BE2C (cell line): ENCODE results near the gene NRL.
A peak's percentile ranks its signal among the peaks of the same experiment; 100 is the strongest.
"Not testable (repeated sequence)": the region's sequence is repeated elsewhere in the genome, so short reads cannot be mapped to it uniquely, and the experiment has no call there.

Source experiments
- DNase-seq: peaks from one replicate; pipeline ENCODE4 v3.0.0-alpha.2; 2020
- H3K27me3 ChIP-seq: fragments of 250-450 bp; sonication (Bioruptor Pico); 2 replicates; pipeline ENCODE4 v1.5.1; 2020; ENCODE audit warnings: mild to moderate bottlenecking
- H3K36me3 ChIP-seq: fragments of 250-450 bp; sonication (Bioruptor Pico); 2 replicates; pipeline ENCODE4 v1.5.1; 2020; ENCODE audit warnings: mild to moderate bottlenecking
- H3K4me1 ChIP-seq: fragments of 250-450 bp; sonication (Bioruptor Pico); 2 replicates; pipeline ENCODE4 v1.5.1; 2020
- H3K4me3 ChIP-seq: 2 replicates; pipeline ENCODE4 v1.5.1; 2011; ENCODE audit warnings: low read depth, low read length
- H3K9me3 ChIP-seq: fragments of 250-450 bp; sonication (Bioruptor Pico); 2 replicates; pipeline ENCODE4 v1.5.1; 2020
- TF ChIP-seq, protein P1 (sequence below): IDR thresholded peaks from 2 replicates; pipeline ENCODE4 v1.5.1; 2012; ENCODE audit warnings: mild to moderate bottlenecking, low read depth, low read length

NRL gene

DNA sequence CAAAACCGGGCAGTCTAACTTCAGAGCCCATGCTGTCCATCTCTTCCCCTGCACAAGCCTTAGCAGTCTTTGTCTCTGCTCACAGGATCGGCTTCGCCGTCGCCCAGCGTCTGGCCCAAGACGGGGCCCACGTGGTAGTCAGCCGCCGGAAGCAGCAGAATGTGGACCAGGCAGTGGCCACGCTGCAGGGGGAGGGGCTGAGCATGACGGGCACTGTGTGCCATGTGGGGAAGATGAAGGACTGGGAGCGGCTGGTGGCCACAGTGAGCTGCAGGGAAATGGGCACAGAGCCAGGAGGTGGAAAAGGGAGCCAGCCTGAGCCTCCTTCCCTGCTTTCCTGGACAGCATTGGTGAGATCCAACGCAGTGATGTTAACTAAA lies 77.1 kb downstream of the NRL start:
- Histone ChIP-seq H3K9me3 (no peaks in the 10 kb centered on the region; the same call in 1 of the 2 replicates), H3K27me3 (no peaks in the 10 kb centered on the region), H3K4me3 (no peak overlapping the region), H3K4me1 (no peaks in the 10 kb centered on the region), H3K36me3 (no peaks in the 10 kb centered on the region)
- peak; percentile 62 for DNase-seq
- TF ChIP-seq, protein P1, sequence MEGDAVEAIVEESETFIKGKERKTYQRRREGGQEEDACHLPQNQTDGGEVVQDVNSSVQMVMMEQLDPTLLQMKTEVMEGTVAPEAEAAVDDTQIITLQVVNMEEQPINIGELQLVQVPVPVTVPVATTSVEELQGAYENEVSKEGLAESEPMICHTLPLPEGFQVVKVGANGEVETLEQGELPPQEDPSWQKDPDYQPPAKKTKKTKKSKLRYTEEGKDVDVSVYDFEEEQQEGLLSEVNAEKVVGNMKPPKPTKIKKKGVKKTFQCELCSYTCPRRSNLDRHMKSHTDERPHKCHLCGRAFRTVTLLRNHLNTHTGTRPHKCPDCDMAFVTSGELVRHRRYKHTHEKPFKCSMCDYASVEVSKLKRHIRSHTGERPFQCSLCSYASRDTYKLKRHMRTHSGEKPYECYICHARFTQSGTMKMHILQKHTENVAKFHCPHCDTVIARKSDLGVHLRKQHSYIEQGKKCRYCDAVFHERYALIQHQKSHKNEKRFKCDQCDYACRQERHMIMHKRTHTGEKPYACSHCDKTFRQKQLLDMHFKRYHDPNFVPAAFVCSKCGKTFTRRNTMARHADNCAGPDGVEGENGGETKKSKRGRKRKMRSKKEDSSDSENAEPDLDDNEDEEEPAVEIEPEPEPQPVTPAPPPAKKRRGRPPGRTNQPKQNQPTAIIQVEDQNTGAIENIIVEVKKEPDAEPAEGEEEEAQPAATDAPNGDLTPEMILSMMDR, result no peak

DNA sequence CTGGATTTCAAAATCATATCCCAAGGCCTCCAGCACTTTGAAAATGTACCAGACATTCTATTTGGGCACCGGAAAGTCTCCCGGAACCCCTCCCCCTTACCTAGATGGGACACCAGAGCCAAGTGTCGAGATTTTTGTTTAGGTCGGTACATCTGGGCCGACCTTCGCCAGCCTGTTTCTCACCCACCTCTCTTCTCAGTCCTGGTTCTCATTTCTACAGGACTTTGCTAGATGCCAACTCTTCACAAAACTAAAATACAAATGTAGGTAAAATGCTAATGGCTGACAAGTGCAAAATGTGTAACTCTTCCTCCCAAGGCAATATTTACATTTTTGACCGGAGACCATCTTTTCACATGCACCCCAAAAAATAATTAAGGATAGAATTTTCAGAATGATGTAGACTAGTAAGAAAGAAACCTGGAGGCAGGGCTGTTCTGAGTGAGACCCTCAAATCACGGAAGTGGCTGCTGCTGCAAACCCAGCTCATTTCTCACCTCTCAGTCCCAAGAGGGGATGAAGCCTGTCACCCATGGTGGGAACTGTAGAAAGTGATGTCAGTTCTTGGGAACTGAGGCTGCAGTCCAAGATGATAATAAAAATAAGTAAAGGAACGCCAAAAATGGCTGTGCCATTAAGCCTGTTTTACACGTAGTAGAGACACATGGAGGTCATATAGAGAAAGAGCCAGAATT lies 77.6 kb downstream of the NRL start:
- DNase-seq, H3K4me1 ChIP-seq, H3K27me3 ChIP-seq, H3K9me3 ChIP-seq, H3K36me3 ChIP-seq: not testable (repeated sequence)
- peak overlapping the region; percentile 69 for H3K4me3 ChIP-seq

DNA sequence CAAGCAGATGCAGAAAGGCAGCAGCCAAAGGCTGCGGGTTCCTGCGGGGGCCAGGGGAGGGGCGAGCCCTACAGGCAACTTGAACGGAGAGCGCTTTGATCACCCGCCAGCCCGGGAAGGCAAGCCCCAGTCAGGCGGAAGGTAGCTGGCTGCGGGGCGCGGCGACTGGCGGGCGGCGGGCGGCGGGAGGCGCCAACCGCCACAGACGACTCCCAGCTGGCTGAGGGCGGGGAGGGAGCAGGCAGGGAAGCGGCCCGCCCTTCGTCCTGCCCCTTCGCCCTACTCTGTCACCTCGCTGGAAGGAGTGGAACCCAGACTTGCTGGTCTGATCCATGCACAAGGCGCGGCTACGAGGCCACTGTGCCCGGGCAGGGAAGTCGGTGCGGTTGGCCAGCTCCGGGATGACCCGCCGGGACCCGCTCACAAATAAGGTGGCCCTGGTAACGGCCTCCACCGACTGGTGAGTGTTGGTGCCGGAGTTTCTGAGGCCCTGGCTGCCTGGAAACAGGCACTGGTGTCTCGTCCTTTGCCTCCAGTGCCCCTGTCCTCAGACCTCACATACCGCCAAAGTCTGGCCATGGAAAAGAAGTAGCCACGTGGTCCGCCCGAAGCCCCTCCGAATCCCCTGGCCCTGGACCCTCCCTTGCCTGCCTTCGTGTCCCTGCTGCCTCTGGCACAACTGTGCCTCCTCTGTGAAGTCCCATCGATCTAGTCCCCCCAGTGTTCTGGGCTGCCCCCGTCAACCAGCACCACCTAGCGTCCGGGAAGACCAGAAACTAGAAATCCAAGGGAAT lies 78.4 kb downstream of the NRL start:
- no peaks in the 10 kb centered on the region; the same call in 1 of the 2 replicates for H3K9me3 ChIP-seq
- DNase-seq, result peak; percentile 85
- H3K4me1 ChIP-seq, result no peaks in the 10 kb centered on the region
- peak overlapping the region; percentile 69 for H3K4me3 ChIP-seq
- H3K36me3 ChIP-seq, result no peaks in the 10 kb centered on the region
- TF ChIP-seq, protein P1, result peak; percentile 91
- H3K27me3 ChIP-seq, result no peaks in the 10 kb centered on the region

DNA sequence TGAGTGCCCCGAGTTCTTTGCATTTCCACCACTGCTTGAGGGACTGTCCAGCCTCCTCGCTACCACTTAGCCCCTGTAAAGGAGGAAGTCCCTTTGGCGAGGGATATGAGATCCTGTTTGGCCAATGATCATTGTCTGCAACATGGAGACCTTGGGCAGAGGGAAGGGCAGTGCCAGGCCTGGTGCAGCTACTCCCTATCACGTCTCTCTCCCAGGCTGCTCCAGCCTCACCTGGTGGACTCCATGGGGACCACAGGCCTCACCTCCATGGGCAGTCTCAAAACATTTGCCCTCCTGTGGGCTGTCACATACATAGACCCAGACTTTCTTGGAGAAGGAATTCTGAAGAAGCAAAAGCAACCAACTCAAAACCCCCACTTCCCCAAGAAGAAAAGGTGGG lies 79.0 kb downstream of the NRL start:
- not testable (repeated sequence) for H3K4me1 ChIP-seq, H3K27me3 ChIP-seq, DNase-seq, H3K9me3 ChIP-seq, H3K36me3 ChIP-seq
- H3K4me3 ChIP-seq, result peak overlapping the region; percentile 69

DNA sequence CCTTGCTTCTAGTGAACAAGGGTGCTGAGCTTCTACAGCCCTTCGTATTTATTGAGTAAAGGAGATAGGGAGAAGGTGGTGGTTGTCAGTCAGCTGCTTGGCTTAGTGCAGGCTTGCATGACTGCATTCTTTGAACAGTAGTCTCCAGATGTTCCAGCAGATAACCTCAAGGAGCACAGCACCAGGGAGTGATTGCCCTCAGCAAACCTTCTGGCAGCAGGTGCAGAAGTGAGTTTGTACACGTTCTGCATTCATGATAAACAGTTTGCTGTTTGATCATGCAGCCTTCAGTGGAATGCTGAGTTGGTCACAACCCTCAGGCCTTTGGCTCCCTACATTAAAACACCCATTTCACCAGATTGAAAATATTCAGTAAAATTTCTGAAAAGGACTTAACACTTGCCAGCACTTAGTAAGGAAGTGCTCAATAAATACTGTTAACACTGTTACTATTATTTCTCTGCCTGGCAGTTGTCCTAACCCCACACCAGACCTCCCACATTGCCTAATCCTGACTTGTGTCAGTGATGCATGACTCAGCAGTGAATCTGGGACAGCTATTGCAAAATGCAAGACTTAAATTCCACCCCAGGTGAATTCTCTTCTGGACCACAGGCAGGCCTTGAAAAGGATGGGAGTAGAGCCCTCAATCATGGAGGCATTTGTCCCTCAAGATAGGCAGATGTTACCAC lies 81.9 kb downstream of the NRL start:
- Histone ChIP-seq H3K4me3 (no peak overlapping the region), H3K9me3 (no peaks in the 10 kb centered on the region; the same call in 1 of the 2 replicates), H3K36me3 (no peaks in the 10 kb centered on the region), H3K4me1 (no peaks in the 10 kb centered on the region), H3K27me3 (no peaks in the 10 kb centered on the region)
- TF ChIP-seq, protein P1, result no peak
- no peak for DNase-seq

DNA sequence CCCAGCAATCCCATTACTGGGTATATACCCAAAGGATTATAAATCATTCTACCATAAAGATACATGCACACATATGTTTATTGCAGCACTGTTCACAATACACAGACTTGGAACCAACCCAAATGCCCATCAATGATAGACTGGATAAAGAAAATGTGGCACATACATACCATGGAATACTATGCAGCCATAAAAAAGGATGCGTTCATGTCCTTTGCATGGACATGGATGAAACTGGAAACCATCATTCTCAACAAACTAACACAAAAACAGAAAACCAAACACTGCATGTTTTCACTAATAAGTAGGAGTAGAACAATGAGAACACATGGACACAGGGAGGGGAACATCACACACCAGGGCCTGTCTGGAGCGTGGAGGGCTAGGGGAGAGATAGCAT lies 83.4 kb downstream of the NRL start:
- H3K9me3 ChIP-seq, H3K27me3 ChIP-seq, DNase-seq, H3K4me1 ChIP-seq, H3K4me3 ChIP-seq, H3K36me3 ChIP-seq: not testable (repeated sequence)

DNA sequence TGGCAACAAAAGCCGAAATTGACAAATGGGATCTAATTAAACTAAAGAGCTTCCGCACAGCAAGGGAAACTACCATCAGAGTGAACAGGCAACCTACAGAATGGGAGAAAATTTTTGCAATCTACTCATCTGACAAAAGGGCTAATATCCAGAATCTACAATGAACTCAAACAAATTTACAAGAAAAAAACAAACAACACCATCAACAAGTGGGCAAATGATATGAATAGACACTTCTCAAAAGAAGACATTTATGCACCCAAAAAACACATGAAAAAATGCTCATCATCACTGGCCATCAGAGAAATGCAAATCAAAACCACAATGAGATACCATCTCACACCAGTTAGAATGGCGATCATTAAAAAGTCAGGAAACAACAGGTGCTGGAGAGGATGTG lies 85.1 kb downstream of the NRL start:
- H3K4me1 ChIP-seq, H3K9me3 ChIP-seq, DNase-seq, H3K27me3 ChIP-seq, H3K36me3 ChIP-seq, H3K4me3 ChIP-seq: not testable (repeated sequence)
